ENCODE results near the gene CTTN. TPM values are rescaled to one million over a fixed set of nuclear protein-coding genes. Genes with fewer than 3 reads are reported as not detected.

The CTTN gene
- total and polyA plus RNA-seq, 8 donors, result 162 to 242 (median 198) TPM

GRCh38 chr11:70420008-70420464 is 21.7 kb downstream of the CTTN start:
- no peak overlapping the region for H3K27ac ChIP-seq
- H3K9me3 ChIP-seq, result no peaks in the 10 kb centered on the region
- ATAC-seq, result no peak
- peaks cover 0 to 18% of the 10 kb centered on the region in 2 donors for H3K4me1 ChIP-seq
- no peak for DNase-seq
- intact Hi-C loops (cut with DNase I), result no loop called here
- no peak for TF ChIP-seq CTCF (IDR thresholded peaks at IDR 0.05)
- H3K4me3 ChIP-seq, result no peak overlapping the region
- H3K27me3 ChIP-seq, result peaks cover 0 to 90% of the 10 kb centered on the region in 2 donors
- H3K36me3 ChIP-seq, result peaks cover 0 to 95% of the 10 kb centered on the region in 2 donors

- Histone ChIP-seq H3K36me3 (peaks cover 0 to 95% of the 10 kb centered on the region in 2 donors), H3K27me3 (peaks cover 0 to 90% of the 10 kb centered on the region in 2 donors), H3K4me1 (peaks cover 0 to 15% of the 10 kb centered on the region in 2 donors), H3K4me3 (no peak overlapping the region), H3K27ac (no peak overlapping the region), H3K9me3 (no peaks in the 10 kb centered on the region)
- TF ChIP-seq CTCF (IDR thresholded peaks at IDR 0.05), result no peak
- intact Hi-C loops (cut with DNase I), result no loop called here
- DNase-seq (no peak), ATAC-seq (no peak)
Observed at GRCh38 chr11:70420496-70420895, 22.2 kb downstream of the CTTN start.

GRCh38 chr11:70421123-70421522 is 22.8 kb downstream of the CTTN start:
- intact Hi-C loops (cut with DNase I), result no loop called here
- DNase-seq, result no peak
- peaks cover 0 to 10% of the 10 kb centered on the region in 2 donors for H3K4me1 ChIP-seq
- H3K27ac ChIP-seq, result no peak overlapping the region
- peaks cover 0 to 95% of the 10 kb centered on the region in 2 donors for H3K36me3 ChIP-seq
- no peak overlapping the region for H3K4me3 ChIP-seq
- peaks cover 0 to 88% of the 10 kb centered on the region in 2 donors for H3K27me3 ChIP-seq
- ATAC-seq, result no peak
- no peak for TF ChIP-seq CTCF (IDR thresholded peaks at IDR 0.05)
- H3K9me3 ChIP-seq, result no peaks in the 10 kb centered on the region

GRCh38 chr11:70422692-70423522 is 24.6 kb downstream of the CTTN start:
- H3K4me1 ChIP-seq, result peaks cover 0 to 10% of the 10 kb centered on the region in 2 donors
- ATAC-seq (no peak), DNase-seq (peak in 1 of 4 donors; percentile 37)
- no peak for TF ChIP-seq CTCF (IDR thresholded peaks at IDR 0.05)
- no peak overlapping the region for H3K4me3 ChIP-seq
- H3K9me3 ChIP-seq, result no peaks in the 10 kb centered on the region
- no peak overlapping the region for H3K27ac ChIP-seq
- H3K36me3 ChIP-seq, result peaks cover 0 to 95% of the 10 kb centered on the region in 2 donors
- intact Hi-C loops (cut with DNase I), result no loop called here
- peaks cover 0 to 77% of the 10 kb centered on the region in 2 donors for H3K27me3 ChIP-seq
